H9 (cell line): ENCODE data around the gene COCH. TPM values are rescaled to one million over a fixed set of nuclear protein-coding genes. Genes with fewer than 3 reads are reported as not detected.

Source experiments
- DNase-seq: peaks from one replicate; pipeline ENCODE4 v3.0.0-alpha.2; 2017
- H2AFZ ChIP-seq: one replicate; pipeline ENCODE4 v1.6.1; 2013; ENCODE audit warnings: mild to moderate bottlenecking, low read length, control low read depth, moderate library complexity
- H2AK5ac ChIP-seq: 2 replicates; pipeline ENCODE4 v1.6.1; 2013; ENCODE audit warnings: low read length, control low read depth, mixed read lengths; ENCODE audit not compliant: insufficient read length
- H2BK120ac ChIP-seq: one replicate; pipeline ENCODE4 v1.6.1; 2013; ENCODE audit warnings: low read depth, mild to moderate bottlenecking, low read length, control low read depth, inconsistent platforms; ENCODE audit not compliant: poor library complexity, severe bottlenecking
- H2BK12ac ChIP-seq: 2 replicates; pipeline ENCODE4 v1.6.1; 2013; ENCODE audit warnings: low read length, control low read depth, mixed read lengths, low read depth; ENCODE audit not compliant: insufficient read length
- H2BK15ac ChIP-seq: 2 replicates; pipeline ENCODE4 v1.6.1; 2013; ENCODE audit warnings: low read depth, low read length, control low read depth
- H2BK20ac ChIP-seq: one replicate; pipeline ENCODE4 v1.6.1; 2013; ENCODE audit warnings: low read depth, mild to moderate bottlenecking, low read length, control low read depth, inconsistent platforms; ENCODE audit not compliant: poor library complexity, severe bottlenecking
- H2BK5ac ChIP-seq: 2 replicates; pipeline ENCODE4 v1.6.1; 2013; ENCODE audit warnings: low read length, control low read depth, mixed read lengths; ENCODE audit not compliant: insufficient read length
- H3K14ac ChIP-seq: 2 replicates; pipeline ENCODE4 v1.6.1; 2013; ENCODE audit warnings: low read length, control low read depth; ENCODE audit not compliant: insufficient read depth
- H3K18ac ChIP-seq: 2 replicates; pipeline ENCODE4 v1.6.1; 2013; ENCODE audit warnings: low read depth, mild to moderate bottlenecking, mixed read lengths, low read length, control low read depth; ENCODE audit not compliant: insufficient read length
- H3K23ac ChIP-seq: 2 replicates; pipeline ENCODE4 v1.6.1; 2013; ENCODE audit warnings: low read length, control low read depth, mixed read lengths, low read depth; ENCODE audit not compliant: insufficient read length
- H3K23me2 ChIP-seq: 2 replicates; pipeline ENCODE4 v1.6.1; 2013; ENCODE audit warnings: low read depth, mild to moderate bottlenecking, mixed read lengths, low read length, control low read depth; ENCODE audit not compliant: insufficient read length, poor library complexity, severe bottlenecking
- H3K27ac ChIP-seq: 2 replicates; pipeline ENCODE4 v1.5.1; 2013; ENCODE audit warnings: low read length, control low read depth, mixed read lengths, low read depth; ENCODE audit not compliant: insufficient read length
- H3K27me3 ChIP-seq: 2 replicates; pipeline ENCODE4 v1.6.1; 2013; ENCODE audit warnings: low read length, control low read depth, inconsistent platforms; ENCODE audit not compliant: insufficient read depth
- H3K4ac ChIP-seq: 2 replicates; pipeline ENCODE4 v1.6.1; 2013; ENCODE audit warnings: low read depth, mild to moderate bottlenecking, control low read depth, inconsistent platforms, low read length, moderate library complexity
- H3K4me1 ChIP-seq: 2 replicates; pipeline ENCODE4 v1.6.1; 2013; ENCODE audit warnings: low read length, control low read depth, inconsistent platforms; ENCODE audit not compliant: insufficient read depth
- H3K4me2 ChIP-seq: 2 replicates; pipeline ENCODE4 v1.6.1; 2013; ENCODE audit warnings: low read length, control low read depth, mixed read lengths; ENCODE audit not compliant: insufficient read length, insufficient read depth
- H3K56ac ChIP-seq: 2 replicates; pipeline ENCODE4 v1.6.1; 2013; ENCODE audit warnings: low read depth, mild to moderate bottlenecking, mixed read lengths, low read length, control low read depth; ENCODE audit not compliant: insufficient read length
- H3K79me1 ChIP-seq: 2 replicates; pipeline ENCODE4 v1.6.1; 2013; ENCODE audit warnings: low read depth, mild to moderate bottlenecking, moderate library complexity, low read length, control low read depth, inconsistent platforms; ENCODE audit not compliant: insufficient read depth, poor library complexity, severe bottlenecking
- H3K79me2 ChIP-seq: 2 replicates; pipeline ENCODE4 v1.6.1; 2013; ENCODE audit warnings: low read length, control low read depth, inconsistent platforms; ENCODE audit not compliant: insufficient read depth
- H3K9ac ChIP-seq: 2 replicates; pipeline ENCODE4 v1.6.1; 2013; ENCODE audit warnings: low read length, control low read depth, mixed read lengths; ENCODE audit not compliant: insufficient read length; ENCODE audit errors: extremely low read depth
- H3K9me3 ChIP-seq: one replicate; pipeline ENCODE4 v1.6.1; 2013; ENCODE audit warnings: low read depth, low read length, inconsistent platforms; ENCODE audit not compliant: control insufficient read depth
- H3T11ph ChIP-seq: one replicate; pipeline ENCODE4 v1.6.1; 2013; ENCODE audit warnings: mild to moderate bottlenecking, low read length, control low read depth, inconsistent platforms
- H4K20me1 ChIP-seq: one replicate; pipeline ENCODE4 v1.6.1; 2013; ENCODE audit not compliant: control insufficient read depth, insufficient read length, insufficient read depth
- H4K5ac ChIP-seq: 2 replicates; pipeline ENCODE4 v1.6.1; 2013; ENCODE audit warnings: low read depth, mild to moderate bottlenecking, mixed read lengths, low read length, control low read depth; ENCODE audit not compliant: insufficient read length
- H4K8ac ChIP-seq: replicated peaks from 2 replicates; pipeline ENCODE4 v1.6.1; 2013; ENCODE audit warnings: low read length, control low read depth, mixed read lengths, low read depth; ENCODE audit not compliant: insufficient read length
- H4K91ac ChIP-seq: 2 replicates; pipeline ENCODE4 v1.6.1; 2013; ENCODE audit warnings: low read depth, mild to moderate bottlenecking, moderate library complexity, mixed read lengths, low read length, control low read depth; ENCODE audit not compliant: insufficient read length
- H3K27ac Mint-ChIP-seq, 3 experiments: 2 replicates in 2 of 3; 3 replicates in 1 of 3; pipeline ENCODE4 v1.8.0; 2020 to 2021; ENCODE audit warnings: mixed read lengths in 3 of 3, mild to moderate bottlenecking in 1 of 3, moderate library complexity in 1 of 3
- H3K27me3 Mint-ChIP-seq: 2 replicates; pipeline ENCODE4 v1.8.0; 2021; ENCODE audit warnings: low read depth, mild to moderate bottlenecking, moderate library complexity, mixed read lengths
- H3K36me3 Mint-ChIP-seq, 3 experiments: 2 replicates in 2 of 3; 3 replicates in 1 of 3; pipeline ENCODE4 v1.8.0; 2020 to 2021; ENCODE audit warnings: low read depth in 3 of 3, mixed read lengths in 3 of 3; ENCODE audit not compliant: insufficient read depth in 1 of 3
- H3K4me1 Mint-ChIP-seq, 2 experiments: 2 replicates each; pipeline ENCODE4 v1.8.0; 2020; ENCODE audit warnings: mixed read lengths in 2 of 2
- H3K4me3 Mint-ChIP-seq, 2 experiments: 2 replicates in 1 of 2; 3 replicates in 1 of 2; pipeline ENCODE4 v1.8.0; 2020 to 2021; ENCODE audit warnings: mild to moderate bottlenecking in 2 of 2, mixed read lengths in 2 of 2, moderate library complexity in 1 of 2
- H3K9me3 Mint-ChIP-seq, 2 experiments: 2 replicates in 1 of 2; 3 replicates in 1 of 2; pipeline ENCODE4 v1.8.0; 2020; ENCODE audit warnings: mild to moderate bottlenecking in 2 of 2, mixed read lengths in 2 of 2, moderate library complexity in 1 of 2
- WGBS: extraction: QIAGEN DNeasy Blood & Tissue Kit; methylation state at CpG from one replicate; pipeline ENCODE4 v1.1.7; 2013; ENCODE audit warnings: missing lambda C conversion rate, low lambda C conversion rate, mixed read lengths; ENCODE audit not compliant: insufficient read length; ENCODE audit errors: extremely low coverage; 5-methylcytosine and 5-hydroxymethylcytosine counted together
- total RNA-seq: library from RNA; stranded (reverse); gene quantifications from 2 replicates; pipeline ENCODE4 v1.2.1, GENCODE V29; 2021
- TF ChIP-seq, protein P1 (sequence below): fragments of 200-600 bp; sonication (generic); conservative IDR thresholded peaks from 3 replicates; pipeline ENCODE4 v1.8.0; 2021; ENCODE audit warnings: antibody characterized with exemption, mild to moderate bottlenecking

Gene COCH
- total RNA-seq, 1 experiment from 2014 or later = 25.8 TPM

GRCh38 chr14:30935445-30935844 is 61.1 kb downstream of the COCH start:
- Histone ChIP-seq H2AK5ac (no peak overlapping the region), H2BK12ac (no peak overlapping the region), H3K4me1 (no peaks in the 10 kb centered on the region), H3K4me2 (no peak overlapping the region), H3K9ac (no peak overlapping the region), H3K27me3 (no peaks in the 10 kb centered on the region), H4K91ac (no peak overlapping the region), H3K79me2 (no peaks in the 10 kb centered on the region), H3K14ac (no peak overlapping the region), H2BK5ac (no peak overlapping the region), H3K79me1 (no peaks in the 10 kb centered on the region), H3K27ac (no peak overlapping the region), H3K9me3 (no peaks in the 10 kb centered on the region), H3K4ac (no peak overlapping the region), H4K20me1 (no peaks in the 10 kb centered on the region), H2BK15ac (no peak overlapping the region), H3T11ph (no peak overlapping the region), H4K8ac (no peak overlapping the region), H2BK20ac (no peak overlapping the region), H3K23me2 (no peaks in the 10 kb centered on the region), H2AFZ (no peak overlapping the region), H3K56ac (no peak overlapping the region), H4K5ac (no peak overlapping the region), H3K23ac (no peak overlapping the region), H2BK120ac (no peak overlapping the region), H3K18ac (no peak overlapping the region)
- Mint-ChIP-seq H3K36me3 (peaks cover 8 to 42% (median 37%) of the 10 kb centered on the region in 3 experiments; a peak in 6 of 7 replicates), H3K9me3 (no peaks in the 10 kb centered on the region), H3K4me1 (no peaks in the 10 kb centered on the region), H3K27ac (no peak overlapping the region), H3K27me3 (no peaks in the 10 kb centered on the region), H3K4me3 (no peak overlapping the region)
- TF ChIP-seq, protein P1, sequence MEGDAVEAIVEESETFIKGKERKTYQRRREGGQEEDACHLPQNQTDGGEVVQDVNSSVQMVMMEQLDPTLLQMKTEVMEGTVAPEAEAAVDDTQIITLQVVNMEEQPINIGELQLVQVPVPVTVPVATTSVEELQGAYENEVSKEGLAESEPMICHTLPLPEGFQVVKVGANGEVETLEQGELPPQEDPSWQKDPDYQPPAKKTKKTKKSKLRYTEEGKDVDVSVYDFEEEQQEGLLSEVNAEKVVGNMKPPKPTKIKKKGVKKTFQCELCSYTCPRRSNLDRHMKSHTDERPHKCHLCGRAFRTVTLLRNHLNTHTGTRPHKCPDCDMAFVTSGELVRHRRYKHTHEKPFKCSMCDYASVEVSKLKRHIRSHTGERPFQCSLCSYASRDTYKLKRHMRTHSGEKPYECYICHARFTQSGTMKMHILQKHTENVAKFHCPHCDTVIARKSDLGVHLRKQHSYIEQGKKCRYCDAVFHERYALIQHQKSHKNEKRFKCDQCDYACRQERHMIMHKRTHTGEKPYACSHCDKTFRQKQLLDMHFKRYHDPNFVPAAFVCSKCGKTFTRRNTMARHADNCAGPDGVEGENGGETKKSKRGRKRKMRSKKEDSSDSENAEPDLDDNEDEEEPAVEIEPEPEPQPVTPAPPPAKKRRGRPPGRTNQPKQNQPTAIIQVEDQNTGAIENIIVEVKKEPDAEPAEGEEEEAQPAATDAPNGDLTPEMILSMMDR = no peak
- no peak for DNase-seq
- WGBS = no CpG with 5 or more reads among the region's 2 CpGs
